Cardiac septum (tissue), 1 donor: ENCODE data around the gene SLC7A8. TPM values are rescaled to one million over a fixed set of nuclear protein-coding genes. Genes with fewer than 3 reads are reported as not detected.
A peak's percentile ranks its signal among the peaks of the same experiment; 100 is the strongest.

Source experiments
- DNase-seq: peaks from one replicate; pipeline ENCODE4 v3.0.0-alpha.2; 2020; ENCODE audit warnings: low spot score
- intact Hi-C: fragments of 100-400 bp; cut with DNase I; formaldehyde crosslinking; loops from one replicate; pipeline ENCODE4 v1.14.0; 2022
- total RNA-seq: library from RNA; stranded (reverse); fragmentation: NEBNext Ultra II Directional; extraction: Animal tissue kit (Norgen Biotek cat#: 25700); gene quantifications from one replicate; pipeline ENCODE4 v1.2.1, GENCODE V29; 2021
- donor health status: DM: no; HTN: no; CAD: no.

The SLC7A8 gene
- total RNA-seq, 1 donor from 2014 or later: 4.4 TPM

DNA sequence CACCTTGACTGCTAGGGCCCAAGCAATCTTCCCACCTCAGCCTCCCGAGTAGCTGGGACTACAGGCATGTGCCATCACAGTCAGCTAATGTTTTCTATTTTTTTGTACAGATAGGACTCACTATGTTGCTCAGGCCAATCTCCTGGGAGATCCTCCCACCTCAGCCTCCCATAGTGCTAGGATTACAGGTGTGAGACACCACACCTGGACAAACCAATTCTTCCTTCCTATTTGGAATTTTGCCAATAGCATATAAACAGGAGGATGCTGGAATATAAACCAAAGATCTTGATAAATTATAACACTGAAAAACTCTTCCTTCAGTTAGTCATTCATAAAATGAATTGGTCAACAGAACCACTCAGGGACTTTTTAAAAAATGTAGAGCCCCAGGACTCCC, 96.9 kb downstream of the SLC7A8 start:
- DNase-seq: no peak
- intact Hi-C loops: no loop called here

- DNase-seq: no peak
- intact Hi-C loops: no loop called here
These were observed 98.0 kb downstream of the SLC7A8 start for GRCh38 chr14:23085458-23085857.

- intact Hi-C loops: no loop called here
- DNase-seq: no peak
These were observed 103.0 kb downstream of the SLC7A8 start for GRCh38 chr14:23080474-23080873.

DNA sequence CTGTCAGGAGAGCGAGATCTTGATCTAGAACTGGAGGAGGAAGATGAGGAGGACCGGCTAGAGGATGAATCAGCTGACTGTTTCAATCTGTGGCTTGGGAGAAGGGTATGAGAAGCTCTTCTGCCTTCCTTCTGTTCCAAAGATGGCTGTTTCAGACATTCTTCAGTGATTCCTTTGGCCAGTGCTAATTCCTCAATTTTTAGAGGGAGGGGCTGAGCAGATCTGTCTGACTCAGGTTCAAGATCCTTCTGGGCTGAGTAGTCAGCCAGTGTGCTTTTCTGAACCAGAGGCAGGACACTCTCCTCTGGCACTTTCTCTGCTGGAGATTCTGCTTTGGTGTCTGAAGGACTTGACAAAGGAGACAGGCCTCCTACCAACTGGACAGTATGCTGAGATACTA, 103.7 kb downstream of the SLC7A8 start:
- intact Hi-C loops: no loop called here

GRCh38 chr14:23078692-23079116, 104.8 kb downstream of the SLC7A8 start:
- intact Hi-C loops: no loop called here
- peak; percentile 86 for DNase-seq

More for the DNA sequence above, 103.7 kb downstream of the SLC7A8 start:
- no peak for DNase-seq

GRCh38 chr14:23077962-23078361, 105.5 kb downstream of the SLC7A8 start:
- intact Hi-C loops: no loop called here
- no peak for DNase-seq

DNA sequence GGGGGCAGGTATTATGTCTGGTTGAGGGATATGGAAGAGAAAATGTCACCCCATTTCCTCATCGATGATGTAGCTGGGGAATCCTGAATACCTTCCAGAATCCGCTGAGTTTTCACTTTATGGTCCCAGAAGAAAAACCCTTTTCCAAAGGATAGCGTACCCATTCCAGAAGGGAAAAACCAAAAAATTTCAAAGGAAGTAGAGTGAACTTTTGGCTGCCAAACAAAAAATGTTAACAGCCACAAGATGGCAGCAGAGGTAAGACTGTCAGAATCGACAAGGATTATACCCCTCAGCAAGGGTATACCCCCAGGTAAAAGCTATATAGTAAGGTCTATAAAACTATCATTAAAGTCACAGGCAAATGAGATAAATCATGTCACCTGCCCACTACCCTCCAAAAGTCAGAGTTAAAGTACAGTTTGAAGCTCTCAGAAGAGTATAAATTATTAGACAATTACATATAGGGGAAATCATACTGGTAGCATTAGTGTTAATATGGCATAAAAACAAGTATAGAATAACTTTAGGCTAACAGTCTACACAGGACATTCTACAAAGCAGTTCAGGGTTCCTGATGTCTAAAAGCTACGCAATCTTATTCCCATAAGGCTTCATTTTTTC, 106.6 kb downstream of the SLC7A8 start:
- intact Hi-C loops: no loop called here
- DNase-seq: no peak

Other genes with a start within 250 kb of the SLC7A8 start
- gene HAUS4, start 226.6 kb downstream of the SLC7A8 start, total RNA-seq: 16.5 TPM
- 14.0 TPM for gene AJUBA, start 201.1 kb downstream of the SLC7A8 start, total RNA-seq
- 3.7 TPM for gene C14orf93, start 173.5 kb downstream of the SLC7A8 start, total RNA-seq
- 120 TPM for gene PSMB5, start 148.8 kb downstream of the SLC7A8 start, total RNA-seq
- not detected for gene PSMB11, start 141.4 kb downstream of the SLC7A8 start, total RNA-seq
- gene CDH24, start 126.1 kb downstream of the SLC7A8 start, total RNA-seq: 2.6 TPM
- 72.4 TPM for gene ACIN1, start 88.5 kb downstream of the SLC7A8 start, total RNA-seq
- 28.9 TPM for gene C14orf119, start 88.2 kb downstream of the SLC7A8 start, total RNA-seq
- gene CIROP, start 78.7 kb downstream of the SLC7A8 start, total RNA-seq: not detected
- not detected for gene CEBPE, start 64.4 kb downstream of the SLC7A8 start, total RNA-seq
- not detected for gene RNF212B, start 54.3 kb upstream of the SLC7A8 start, total RNA-seq
- 9.0 TPM for gene HOMEZ, start 102.5 kb upstream of the SLC7A8 start, total RNA-seq
- 6.2 TPM for gene PPP1R3E, start 119.2 kb upstream of the SLC7A8 start, total RNA-seq
- 48.2 TPM for gene BCL2L2, start 123.2 kb upstream of the SLC7A8 start, total RNA-seq
- 82.9 TPM for gene PABPN1, start 137.8 kb upstream of the SLC7A8 start, total RNA-seq
- gene SLC22A17, start 169.2 kb upstream of the SLC7A8 start, total RNA-seq: 10.6 TPM
- gene EFS, start 181.5 kb upstream of the SLC7A8 start, total RNA-seq: 3.7 TPM
- not detected for gene IL25, start 189.1 kb upstream of the SLC7A8 start, total RNA-seq
- not detected for gene CMTM5, start 193.4 kb upstream of the SLC7A8 start, total RNA-seq
- 170 TPM for gene MYH6, start 224.6 kb upstream of the SLC7A8 start, total RNA-seq